Glomerular endothelial cell (primary cell): ENCODE data around the gene TMEM184C. TPM values are rescaled to one million over a fixed set of nuclear protein-coding genes. Genes with fewer than 3 reads are reported as not detected.
A peak's percentile ranks its signal among the peaks of the same experiment; 100 is the strongest.

ENCODE experiments used
- DNase-seq: peaks from one replicate; pipeline ENCODE4 v3.0.0-alpha.2; 2011; ENCODE audit warnings: low read depth, low spot score; ENCODE audit errors: extremely low read depth
- total RNA-seq: library from RNA; depleted of rRNA; stranded (reverse); fragments of >200 nt; gene quantifications from 2 replicates; pipeline ENCODE4 v1.2.3, GENCODE V29; 2015

Gene TMEM184C
- 20.0 and 25.2 TPM in 2 replicates for total RNA-seq

- DNase-seq: peak; percentile 64
These were observed at the start of gene TMEM184C for GRCh38 chr4:147617173-147617840. Gene TMEM184C (plus strand): TSS chr4:147617397. CDS start chr4:147617957, 560 bp downstream.

- no peak for DNase-seq
These were observed 46.6 kb upstream of the TMEM184C start for GRCh38 chr4:147570616-147571015.

GRCh38 chr4:147571036-147571770 lies 46.0 kb upstream of the TMEM184C start:
- DNase-seq: no peak

GRCh38 chr4:147576084-147576483 lies 41.1 kb upstream of the TMEM184C start:
- DNase-seq: no peak

- peak; percentile 92 for DNase-seq
These were observed 39.1 kb upstream of the TMEM184C start for GRCh38 chr4:147578051-147578476.

GRCh38 chr4:147578593-147578992 lies 38.6 kb upstream of the TMEM184C start:
- no peak for DNase-seq

- DNase-seq: no peak
These were observed 36.8 kb upstream of the TMEM184C start for GRCh38 chr4:147580396-147580795.

GRCh38 chr4:147581606-147582350 lies 35.4 kb upstream of the TMEM184C start:
- DNase-seq: no peak

GRCh38 chr4:147582386-147583060 lies 34.7 kb upstream of the TMEM184C start:
- DNase-seq: no peak

GRCh38 chr4:147583876-147584275 lies 33.3 kb upstream of the TMEM184C start:
- DNase-seq: no peak

GRCh38 chr4:147586032-147586431 lies 31.2 kb upstream of the TMEM184C start:
- no peak for DNase-seq

- no peak for DNase-seq
These were observed 30.6 kb upstream of the TMEM184C start for GRCh38 chr4:147586637-147587036.

GRCh38 chr4:147587041-147587440 lies 30.2 kb upstream of the TMEM184C start:
- no peak for DNase-seq

GRCh38 chr4:147589586-147589985 lies 27.6 kb upstream of the TMEM184C start:
- no peak for DNase-seq

- peak; percentile 61 for DNase-seq
These were observed 26.8 kb upstream of the TMEM184C start for GRCh38 chr4:147590249-147590920.

GRCh38 chr4:147591106-147591505 lies 26.1 kb upstream of the TMEM184C start:
- DNase-seq: no peak

GRCh38 chr4:147594107-147594506 lies 23.1 kb upstream of the TMEM184C start:
- DNase-seq: no peak

GRCh38 chr4:147594578-147594977 lies 22.6 kb upstream of the TMEM184C start:
- no peak for DNase-seq

- no peak for DNase-seq
These were observed 20.8 kb upstream of the TMEM184C start for GRCh38 chr4:147596377-147596776.

- no peak for DNase-seq
These were observed 20.2 kb upstream of the TMEM184C start for GRCh38 chr4:147596981-147597380.
